Stimulated activated CD8-positive, alpha-beta memory T cell treated with anti-CD3 and anti-CD28 coated beads, Interleukin-4, amount 100 ng/mL, for 48 hours (primary cell): ENCODE measurements around the gene SIRT7.

Experiments used
- DNase-seq: peaks from one replicate; pipeline ENCODE4 v3.0.0-alpha.2; 2020

The SIRT7 gene

DNA sequence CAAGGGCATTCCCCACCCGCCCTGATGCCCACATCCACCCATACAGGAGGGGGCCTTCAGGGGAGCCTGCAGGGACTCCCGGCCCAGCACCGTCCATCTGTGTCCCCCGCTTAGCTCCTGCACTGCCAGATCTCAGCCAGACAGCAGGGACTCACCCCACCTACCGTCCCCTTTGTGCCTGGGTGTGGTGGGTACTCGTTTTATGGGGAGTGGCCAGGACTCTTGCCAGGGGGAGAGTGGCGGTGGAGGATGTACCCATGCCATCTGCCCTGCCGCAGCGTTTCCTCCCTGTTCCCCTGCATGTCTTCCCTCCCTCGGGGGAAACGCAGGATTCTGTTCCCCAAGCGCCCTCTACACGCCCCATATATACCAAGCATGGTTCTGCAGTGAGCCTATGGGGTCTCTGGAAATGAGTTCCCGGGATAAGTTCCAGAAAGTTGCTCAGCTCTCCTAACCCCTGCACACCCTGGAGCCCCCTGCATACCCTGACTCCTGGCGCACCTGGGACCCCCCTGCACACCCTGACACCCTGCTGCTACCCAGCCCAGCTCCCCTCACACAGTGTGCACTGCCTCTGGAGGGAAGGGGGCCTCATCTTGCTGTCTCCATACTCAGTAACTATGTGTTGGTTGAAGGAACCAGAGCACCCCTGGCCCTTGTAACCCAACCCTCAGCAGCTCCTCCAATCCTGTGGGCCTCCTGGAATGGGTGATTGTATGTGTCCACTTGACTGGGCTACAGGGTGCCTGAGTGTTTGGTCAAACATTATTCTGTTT is 13.8 kb upstream of the SIRT7 start:
- no peak for DNase-seq

DNA sequence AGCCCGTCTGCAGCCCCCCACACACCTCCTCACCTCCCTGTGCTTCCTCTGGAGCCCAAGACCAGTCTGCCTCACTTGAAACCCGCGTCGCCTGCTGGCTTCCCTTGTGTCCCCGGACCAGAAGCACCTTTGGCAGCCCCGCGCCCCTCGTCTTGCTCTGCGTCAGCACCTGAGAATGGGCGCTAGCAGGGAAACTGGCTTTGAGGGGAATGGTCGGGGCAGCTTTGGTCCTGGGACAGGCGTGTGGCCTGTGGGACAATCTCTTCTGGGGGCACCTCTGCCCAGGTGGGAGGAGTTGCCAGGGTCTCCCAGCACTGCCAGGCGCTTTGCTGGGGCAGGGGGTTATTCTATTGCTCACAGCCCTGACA is 13.2 kb upstream of the SIRT7 start:
- DNase-seq, result no peak

- DNase-seq, result no peak
Observed at GRCh38 chr17:81930142-81931125, 12.5 kb upstream of the SIRT7 start.

GRCh38 chr17:81929253-81930141 is 11.5 kb upstream of the SIRT7 start:
- no peak for DNase-seq

- DNase-seq, result no peak
Observed at GRCh38 chr17:81928544-81929252, 10.7 kb upstream of the SIRT7 start.

GRCh38 chr17:81927653-81928543 is 9.9 kb upstream of the SIRT7 start, which contains the start of gene MAFG:
TSS of gene MAFG (minus strand) at chr17:81927735. CDS start at chr17:81923185, 4,550 bp downstream.
- peak; percentile 92 for DNase-seq

GRCh38 chr17:81927152-81927652 is 9.2 kb upstream of the SIRT7 start:
- no peak for DNase-seq

GRCh38 chr17:81926451-81927151 is 8.6 kb upstream of the SIRT7 start:
- peak; percentile 78 for DNase-seq

DNA sequence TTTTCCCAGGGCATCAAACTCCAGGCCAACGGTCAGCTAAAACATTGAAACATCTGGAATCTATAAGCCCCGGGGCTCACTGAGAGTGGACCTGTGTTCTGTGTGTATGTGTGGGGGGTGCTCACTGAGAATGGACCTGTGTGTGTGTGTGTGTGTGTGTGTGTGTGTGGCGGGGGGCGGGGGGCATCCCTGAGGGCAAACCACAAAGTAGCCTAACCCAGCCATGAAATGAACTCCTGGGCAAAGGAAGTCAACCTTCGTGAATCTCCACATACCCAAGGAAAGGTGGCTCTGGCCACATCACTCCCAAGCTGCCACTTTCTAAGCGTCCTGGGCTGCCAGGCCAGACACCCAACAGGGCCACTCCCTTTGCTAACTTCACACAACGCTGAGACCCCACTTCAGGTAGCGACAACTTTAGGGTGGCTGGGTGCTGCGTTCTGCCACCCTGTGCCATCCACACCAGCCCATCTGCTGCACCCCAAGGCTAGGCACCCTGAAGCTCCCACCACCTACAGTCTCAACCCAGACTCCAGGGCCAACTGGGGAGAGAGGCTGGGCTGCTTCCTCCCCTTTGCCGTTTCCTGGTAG is 8.0 kb upstream of the SIRT7 start:
- no peak for DNase-seq

- no peak for DNase-seq
Observed at GRCh38 chr17:81924557-81925532, 6.9 kb upstream of the SIRT7 start.

DNA sequence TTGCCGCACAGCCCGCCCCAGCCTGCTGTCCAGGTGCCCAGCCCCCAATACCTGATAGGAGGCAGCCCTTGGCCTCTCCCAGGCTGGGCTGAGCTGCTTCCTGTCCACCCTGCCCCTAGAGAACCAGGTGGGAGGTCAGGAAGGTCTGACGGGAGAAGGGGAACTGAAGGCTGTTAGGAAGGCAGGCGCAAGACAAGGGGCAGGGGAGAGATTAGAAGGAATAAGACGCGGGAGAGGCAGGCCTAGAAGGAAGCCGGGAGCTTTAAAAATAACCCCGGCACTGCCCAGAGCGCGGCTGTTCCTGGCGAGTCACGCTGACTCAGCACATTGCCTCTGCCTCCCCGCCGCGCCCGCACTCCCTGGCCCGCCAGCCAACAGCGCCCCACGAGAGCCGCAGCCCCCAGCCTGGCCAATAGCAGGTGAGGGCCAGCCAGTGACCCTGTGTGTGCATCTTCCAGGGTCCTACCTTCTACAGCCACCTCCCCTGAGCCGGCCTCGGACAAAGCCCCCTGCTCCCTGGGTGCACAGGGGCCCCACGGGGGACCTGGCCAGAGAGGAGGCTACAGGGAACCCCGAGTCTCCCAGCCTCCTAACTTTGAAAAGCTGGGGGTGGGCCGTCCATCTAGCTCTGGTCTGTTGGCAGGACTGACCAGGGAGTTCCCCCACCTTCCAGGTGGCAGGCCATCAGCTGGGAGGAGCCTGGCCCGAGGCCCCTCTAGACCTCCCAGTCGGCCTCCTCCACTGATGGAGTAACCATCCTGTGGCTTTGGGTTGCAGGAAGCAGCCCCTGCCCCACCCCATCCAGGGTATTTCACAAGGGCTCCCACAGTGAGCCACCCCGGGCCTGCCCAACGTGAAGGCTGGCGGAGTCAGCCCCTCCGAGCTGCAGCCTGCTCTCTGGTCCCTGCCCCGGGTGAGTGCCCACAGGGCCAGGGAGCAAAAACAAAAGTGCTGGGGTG is 5.6 kb upstream of the SIRT7 start:
- DNase-seq, result no peak

- no peak for DNase-seq
Observed at GRCh38 chr17:81922566-81923301, 4.8 kb upstream of the SIRT7 start.

- DNase-seq, result no peak
Observed at GRCh38 chr17:81921996-81922565, 4.1 kb upstream of the SIRT7 start.

DNA sequence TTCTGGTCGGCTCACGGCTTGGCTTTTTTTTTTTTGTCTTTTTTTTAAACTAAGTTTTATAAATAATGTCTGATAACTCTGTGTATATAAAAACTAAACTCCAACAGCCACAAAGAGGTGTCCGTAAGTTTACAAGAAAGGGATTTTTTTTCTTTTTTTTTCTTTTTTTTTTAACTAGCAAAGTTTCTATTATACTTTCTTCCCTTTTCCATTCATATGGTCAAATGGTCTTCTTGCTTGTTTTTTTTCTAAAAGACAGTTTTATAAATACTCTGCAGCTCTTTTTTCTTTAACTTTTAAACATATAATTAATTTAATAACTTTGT is 3.5 kb upstream of the SIRT7 start:
- DNase-seq, result no peak

GRCh38 chr17:81920612-81921536 is 2.9 kb upstream of the SIRT7 start:
- DNase-seq, result no peak
